ENCODE results near the gene NPHP4.

DNA sequence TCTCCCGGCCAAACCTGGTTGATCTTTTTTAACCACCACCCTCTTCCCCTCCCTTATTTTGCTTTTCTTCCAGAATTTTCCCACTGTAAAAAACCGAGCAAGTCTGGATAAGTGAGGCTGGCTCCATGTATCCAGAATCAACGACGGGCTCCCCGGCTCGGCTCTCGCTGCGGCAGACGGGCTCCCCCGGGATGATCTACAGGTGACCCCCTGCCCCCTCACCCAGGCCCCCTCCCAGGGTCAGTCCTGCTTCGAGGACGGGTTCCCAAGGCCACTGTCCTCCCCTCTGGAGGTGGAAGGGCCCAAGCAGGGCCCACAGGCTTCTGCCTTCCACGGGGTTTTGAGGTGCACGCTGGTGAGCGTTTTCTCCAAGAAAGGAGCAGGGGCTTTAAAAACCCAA, 48.2 kb upstream of the NPHP4 start:
- TF ChIP-seq C11orf30 (IDR thresholded peaks at IDR 0.05; ENCODE audit: low read depth) (no peak), MYC (IDR thresholded peaks at IDR 0.05; ENCODE audit: low read depth, low read length) (no peak), MYC (CRISPR knock-in tag; IDR thresholded peaks at IDR 0.05; ENCODE audit: borderline replicate concordance, low read depth) (no peak), TCF7 (IDR thresholded peaks at IDR 0.05; ENCODE audit: borderline replicate concordance) (no peak), SMARCE1 (IDR thresholded peaks at IDR 0.05) (no peak), JUND (IDR thresholded peaks at IDR 0.05; ENCODE audit: borderline replicate concordance, low read depth, low read length) (no peak), JUND (tag; IDR thresholded peaks at IDR 0.05; ENCODE audit: borderline replicate concordance, low read depth, low read length) (no peak)
